Adipose tissue (tissue), 3 donors: Measurements from ENCODE around the gene ARFGAP1. TPM values are rescaled to one million over a fixed set of nuclear protein-coding genes. Genes with fewer than 3 reads are reported as not detected.

Experiments used
- H3K27ac ChIP-seq: one replicate; pipeline ENCODE4 v1.5.1; 2013; ENCODE audit warnings: low read depth, low read length
- WGBS, 3 donors: extraction: QIAGEN DNeasy Blood & Tissue Kit; methylation state at CpG; one replicate each; pipeline ENCODE4 v1.1.7; 2013; 5-methylcytosine and 5-hydroxymethylcytosine counted together
- polyA plus RNA-seq, 3 donors: library from polyadenylated mRNA; stranded (reverse); fragments of 200-250 nt; gene quantifications; one replicate each; pipeline ENCODE4 v1.2.3, GENCODE V29; 2013
- donor health status: healthy with polysubstance abuse.
- donor health status: Bipolar disorder and iron deficiency.
- donor health status: healthy.

ARFGAP1 gene
- polyA plus RNA-seq, 3 donors: 41.9 to 55.0 (median 50.8) TPM

GRCh38 chr20:63273059-63273579 is 506 bp downstream of the ARFGAP1 start:
- WGBS, 3 donors: 1% methylated on average over 31 to 37 of the region's 37 CpGs
- H3K27ac ChIP-seq: no peak overlapping the region

GRCh38 chr20:63273635-63274380 is 1.2 kb downstream of the ARFGAP1 start:
- no peak overlapping the region for H3K27ac ChIP-seq
- WGBS, 3 donors: 18 to 40% (median 37%) methylated on average over 20 of the region's 20 CpGs

- H3K27ac ChIP-seq: no peak overlapping the region
- 54 to 79% (median 72%) methylated on average over 17 of the region's 17 CpGs for WGBS, 3 donors
Measured at GRCh38 chr20:63274381-63275228, 2.0 kb downstream of the ARFGAP1 start.

DNA sequence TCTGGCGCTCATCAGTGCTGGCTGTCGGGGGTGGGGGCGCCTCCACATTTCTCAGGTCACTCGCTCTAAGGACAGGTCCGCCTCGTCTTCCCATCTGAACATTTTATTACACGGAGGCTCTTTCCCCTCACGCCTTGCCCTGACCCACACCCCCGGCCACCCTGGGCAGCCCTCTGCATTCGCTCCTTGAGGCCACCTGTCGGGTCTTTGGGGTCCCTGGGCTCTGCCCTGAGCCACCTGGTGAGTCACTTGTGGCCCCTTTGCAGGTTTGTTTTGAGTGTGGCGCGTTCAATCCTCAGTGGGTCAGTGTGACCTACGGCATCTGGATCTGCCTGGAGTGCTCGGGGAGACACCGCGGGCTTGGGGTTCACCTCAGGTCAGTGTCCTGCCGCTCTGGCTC is 3.2 kb downstream of the ARFGAP1 start:
- 90 to 96% (median 93%) methylated on average over 18 of the region's 18 CpGs for WGBS, 3 donors
- H3K27ac ChIP-seq: no peak overlapping the region

GRCh38 chr20:63276956-63277355 is 4.3 kb downstream of the ARFGAP1 start:
- H3K27ac ChIP-seq: no peak overlapping the region
- 89 to 95% (median 94%) methylated on average over 20 of the region's 20 CpGs for WGBS, 3 donors

DNA sequence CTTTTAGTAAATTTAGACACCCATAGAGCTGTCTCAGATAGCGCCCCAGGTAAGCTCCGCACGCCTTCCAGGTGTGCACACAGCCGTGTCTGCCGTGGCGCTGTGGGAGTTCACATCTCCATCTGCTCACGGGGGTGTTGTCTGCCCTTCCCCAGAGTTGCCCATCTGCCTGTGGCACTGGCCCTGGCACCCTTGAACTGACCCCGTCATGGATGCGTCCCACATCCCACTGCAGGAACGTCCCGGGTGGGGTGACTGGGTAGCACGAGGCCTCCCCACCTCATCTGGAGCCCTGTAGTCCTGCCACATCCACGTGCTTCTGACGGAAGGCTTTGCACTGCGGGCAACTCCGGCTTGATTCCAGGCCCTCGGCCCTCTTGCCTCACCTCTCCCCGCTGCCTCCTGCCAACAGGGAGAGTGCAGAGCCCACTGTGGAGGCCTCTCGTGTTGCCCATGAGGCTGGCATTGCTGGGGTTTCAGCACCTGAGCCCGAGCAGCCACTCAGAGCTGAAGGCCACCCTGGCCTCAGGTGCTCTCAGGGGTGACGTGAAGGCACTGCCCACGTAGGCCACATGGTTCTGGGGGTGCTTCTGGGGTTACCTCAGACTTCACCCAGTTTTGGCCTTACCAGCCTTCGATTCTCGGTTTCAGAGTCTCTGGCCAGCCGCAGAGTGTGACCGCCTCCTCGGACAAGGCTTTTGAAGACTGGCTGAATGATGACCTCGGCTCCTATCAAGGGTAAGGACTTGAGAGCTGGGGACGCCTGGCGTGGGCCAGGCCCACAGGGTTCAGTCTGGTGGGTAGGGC is 5.1 kb downstream of the ARFGAP1 start:
- no peak overlapping the region for H3K27ac ChIP-seq
- whole genome bisulfite sequencing, 3 donors: 91 to 96% (median 94%) methylated on average over 26 to 30 of the region's 30 CpGs

GRCh38 chr20:63278661-63279060 is 6.0 kb downstream of the ARFGAP1 start:
- H3K27ac ChIP-seq: no peak overlapping the region
- WGBS, 3 donors: 82 to 86% (median 84%) methylated on average over 17 of the region's 17 CpGs

DNA sequence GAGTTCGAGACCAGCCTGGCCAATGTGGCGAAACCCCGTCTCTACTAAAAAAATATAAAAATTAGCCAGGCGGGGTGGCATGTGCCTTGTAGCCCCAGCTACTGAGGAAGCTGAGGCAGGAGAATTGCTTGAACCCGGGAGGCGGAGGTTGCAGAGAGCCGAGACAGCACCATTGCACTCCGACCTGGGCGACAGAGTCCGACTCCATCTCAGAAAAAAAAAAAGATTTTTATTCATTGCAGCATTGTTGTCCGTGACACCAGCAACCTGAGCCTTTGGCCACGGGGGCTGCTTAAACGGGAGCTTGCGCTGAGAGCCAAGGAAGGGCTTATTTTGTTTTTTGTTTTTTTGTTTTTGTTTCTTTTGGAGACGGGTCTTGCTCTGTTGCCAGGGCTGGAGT is 7.3 kb downstream of the ARFGAP1 start:
- WGBS, 3 donors: 89 to 94% (median 93%) methylated on average over 15 of the region's 15 CpGs
- H3K27ac ChIP-seq: no peak overlapping the region

DNA sequence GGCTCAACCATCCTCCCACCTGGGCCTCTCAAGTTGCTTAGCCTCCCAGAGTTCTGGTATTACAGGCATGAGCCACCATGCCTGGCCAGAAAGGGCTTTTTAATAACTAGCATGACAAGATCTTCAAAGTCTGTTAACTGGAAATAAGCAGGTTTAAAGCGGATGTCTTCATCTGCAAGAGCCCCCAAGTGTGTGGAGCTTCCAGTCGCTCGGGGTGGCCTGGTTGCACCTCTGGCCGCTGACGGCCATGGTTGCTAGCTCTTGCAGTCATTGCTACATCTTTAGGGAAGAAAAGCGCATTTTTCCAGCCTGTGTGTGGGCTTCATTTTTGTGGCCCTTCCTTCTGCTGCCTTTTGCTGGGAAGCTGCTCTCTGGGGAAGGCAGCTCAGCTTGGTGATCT is 7.8 kb downstream of the ARFGAP1 start:
- no peak overlapping the region for H3K27ac ChIP-seq
- WGBS, 3 donors: 93 to 97% (median 93%) methylated on average over 6 of the region's 6 CpGs

GRCh38 chr20:63280929-63281545 is 8.4 kb downstream of the ARFGAP1 start:
- H3K27ac ChIP-seq: no peak overlapping the region
- 81 to 83% (median 83%) methylated on average over 19 of the region's 19 CpGs for WGBS, 3 donors

- no peak overlapping the region for H3K27ac ChIP-seq
- WGBS, 3 donors: 91 to 93% (median 92%) methylated on average over 35 to 38 of the region's 38 CpGs
Measured at GRCh38 chr20:63281742-63282665, 9.4 kb downstream of the ARFGAP1 start.

GRCh38 chr20:63282946-63283345 is 10.3 kb downstream of the ARFGAP1 start:
- 93 to 94% (median 94%) methylated on average over 17 of the region's 17 CpGs for WGBS, 3 donors

DNA sequence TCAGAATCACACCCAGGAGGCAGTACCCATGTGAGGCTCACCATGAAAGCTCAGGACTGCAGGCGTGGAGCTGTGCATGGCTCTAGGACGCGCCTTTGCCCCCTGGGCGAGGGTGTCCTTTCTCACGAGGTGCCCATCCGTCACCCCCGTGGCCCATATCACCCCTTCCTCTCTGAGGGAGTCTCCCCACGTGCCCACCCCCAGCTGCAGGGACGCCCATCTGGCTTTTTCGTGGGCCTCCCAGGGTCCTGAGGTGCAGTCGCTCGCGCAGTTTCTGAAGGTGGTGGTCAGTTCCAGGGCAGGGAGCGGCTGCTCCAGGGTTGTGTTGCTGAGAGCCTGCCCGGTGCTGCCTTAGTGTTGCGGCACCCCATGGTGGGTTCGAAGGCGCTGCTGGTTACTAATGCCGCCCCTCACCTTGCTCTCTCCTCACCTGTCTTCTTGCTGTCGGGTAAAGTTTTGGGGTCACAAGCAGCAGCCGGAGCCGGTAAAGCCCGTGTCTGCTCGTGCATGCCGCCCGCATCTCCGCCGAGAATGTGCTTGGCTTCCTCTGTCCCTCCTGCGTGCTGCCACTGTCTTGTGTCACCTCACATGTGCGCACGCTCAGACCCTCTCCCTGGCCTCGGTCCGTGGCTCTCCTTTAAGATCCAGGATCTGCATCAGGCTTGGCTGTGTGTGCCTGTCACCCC is 10.9 kb downstream of the ARFGAP1 start:
- no peak overlapping the region for H3K27ac ChIP-seq
- WGBS, 3 donors: 91 to 96% (median 92%) methylated on average over 33 of the region's 33 CpGs

More at GRCh38 chr20:63282946-63283345, 10.3 kb downstream of the ARFGAP1 start:
- no peak overlapping the region for H3K27ac ChIP-seq

DNA sequence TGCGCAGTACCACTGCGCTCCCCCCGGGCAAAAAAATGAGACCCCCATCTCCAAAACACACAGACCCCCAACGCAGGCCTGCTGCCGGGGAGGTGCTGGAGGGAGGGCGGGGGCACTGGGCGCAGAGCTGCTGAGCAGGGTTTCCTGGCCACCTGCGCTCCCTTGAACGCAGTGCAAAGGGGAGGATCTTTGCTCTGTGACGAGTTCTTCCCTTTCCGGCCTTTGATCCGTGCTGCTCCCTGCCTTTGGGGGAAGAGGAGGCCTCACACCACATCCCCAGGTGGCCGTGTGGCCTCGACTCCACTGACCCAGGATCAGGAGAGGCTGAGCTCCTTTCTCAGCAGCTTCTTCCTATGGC is 11.4 kb downstream of the ARFGAP1 start:
- 71 to 83% (median 76%) methylated on average over 13 to 14 of the region's 14 CpGs for WGBS, 3 donors
- H3K27ac ChIP-seq: no peak overlapping the region

DNA sequence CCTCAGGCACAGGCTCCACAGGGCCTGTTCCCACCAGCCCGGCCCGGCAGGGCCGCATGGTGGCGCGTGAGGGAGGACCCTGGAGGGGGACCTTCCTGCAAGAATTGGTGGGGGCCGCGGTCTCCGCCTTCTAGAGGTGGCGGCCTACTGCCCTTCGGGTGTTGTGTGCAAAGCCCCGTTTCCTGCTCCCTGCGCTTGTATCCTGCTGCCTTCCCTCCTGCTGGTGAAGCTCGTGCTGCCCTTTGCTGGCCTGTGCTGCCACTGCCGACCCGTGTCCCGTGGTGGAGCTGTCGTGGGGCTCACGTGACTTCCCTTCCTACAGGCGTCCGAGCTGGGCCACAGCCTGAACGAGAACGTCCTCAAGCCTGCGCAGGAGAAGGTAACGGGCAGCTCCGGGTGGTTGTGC is 11.9 kb downstream of the ARFGAP1 start:
- 74 to 87% (median 82%) methylated on average over 23 to 25 of the region's 25 CpGs for WGBS, 3 donors
- H3K27ac ChIP-seq: no peak overlapping the region

DNA sequence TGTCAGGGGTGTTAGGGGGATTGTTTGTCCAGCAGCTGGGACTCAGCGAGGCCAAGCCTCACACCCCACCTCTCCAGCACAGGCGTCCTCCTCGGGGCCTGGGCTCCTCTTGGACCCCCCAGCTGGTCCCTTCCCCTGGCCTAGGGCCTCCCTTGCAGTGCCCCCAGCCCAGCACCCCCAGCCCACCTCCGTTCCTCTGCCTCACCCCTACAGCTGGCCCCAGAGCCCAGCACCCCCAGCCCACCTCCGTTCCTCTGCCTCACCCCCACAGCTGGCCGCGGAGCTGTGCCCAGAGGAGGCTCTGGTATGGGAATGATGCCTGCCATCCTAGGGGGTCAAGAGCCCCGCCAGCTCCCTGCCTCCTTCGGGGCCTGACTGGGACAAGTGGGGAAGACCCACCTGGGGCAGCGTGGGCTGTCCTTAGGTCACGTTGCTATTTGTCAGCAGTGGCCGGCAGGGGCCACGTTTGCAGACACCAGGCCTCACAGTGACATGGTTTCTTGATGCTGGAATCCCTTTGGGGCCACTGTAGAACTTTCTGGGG is 12.4 kb downstream of the ARFGAP1 start:
- WGBS, 3 donors: 80 to 90% (median 83%) methylated on average over 12 to 13 of the region's 13 CpGs
- no peak overlapping the region for H3K27ac ChIP-seq
